ENCODE data around the gene P4HA1.

Gene P4HA1

GRCh38 chr10:73096041-73096448 lies 621 bp downstream of the P4HA1 start:
- TF ChIP-seq SIN3A (IDR thresholded peaks at IDR 0.05; ENCODE audit: borderline replicate concordance, insufficient read depth, low read length), result no peak
- TF ChIP-seq REST (IDR thresholded peaks at IDR 0.05; ENCODE audit: insufficient read depth in 1 of 2, low read depth in 2 of 2, low read length in 2 of 2), result no peak
- TF ChIP-seq TAF1 (IDR thresholded peaks at IDR 0.05; ENCODE audit: borderline replicate concordance, insufficient read depth, low read length), result no peak
- no peak for TF ChIP-seq POLR2AphosphoS5 (IDR thresholded peaks at IDR 0.05; ENCODE audit: low read depth, low read length)
- TF ChIP-seq FOXP2 (optimal IDR thresholded peaks at IDR 0.05; ENCODE audit: borderline replicate concordance, extremely low read depth, extremely low read length, insufficient read depth), result no peak

DNA sequence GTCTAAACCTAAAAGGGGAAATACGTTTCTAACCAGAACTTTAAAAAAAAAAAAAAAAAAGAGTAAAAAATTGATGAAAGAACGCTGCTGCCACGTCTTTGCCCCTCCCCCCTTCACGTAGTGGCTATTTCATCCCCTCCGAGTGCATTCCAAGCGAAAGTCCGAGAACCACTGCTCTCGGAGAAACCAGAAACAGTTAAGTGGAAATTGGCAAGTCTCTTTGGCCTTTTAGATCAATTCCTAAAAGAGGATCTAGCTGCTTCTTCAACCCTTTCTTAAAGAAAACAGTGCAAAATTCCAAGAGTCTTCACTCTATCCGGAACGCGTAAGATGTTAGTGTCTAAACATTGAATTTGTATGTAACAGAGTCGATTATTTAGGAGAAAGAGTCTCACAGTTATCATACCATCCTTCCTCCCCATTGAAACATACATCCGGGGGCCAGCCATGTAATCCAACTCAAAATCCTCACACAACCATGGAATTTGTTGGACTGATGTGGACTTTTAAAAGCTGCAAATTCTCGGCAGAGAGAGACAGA lies 1.1 kb downstream of the P4HA1 start:
- no peak; the same call in 1 of the 2 replicates for TF ChIP-seq POLR2AphosphoS5 (IDR thresholded peaks at IDR 0.05; ENCODE audit: low read depth, low read length)
- TF ChIP-seq TAF1 (IDR thresholded peaks at IDR 0.05; ENCODE audit: borderline replicate concordance, insufficient read depth, low read length), result peak; percentile 46; the same call in 1 of the 2 replicates
- no peak for TF ChIP-seq SIN3A (IDR thresholded peaks at IDR 0.05; ENCODE audit: borderline replicate concordance, insufficient read depth, low read length)
- TF ChIP-seq REST (IDR thresholded peaks at IDR 0.05; ENCODE audit: insufficient read depth in 1 of 2, low read depth in 2 of 2, low read length in 2 of 2), result no peak

DNA sequence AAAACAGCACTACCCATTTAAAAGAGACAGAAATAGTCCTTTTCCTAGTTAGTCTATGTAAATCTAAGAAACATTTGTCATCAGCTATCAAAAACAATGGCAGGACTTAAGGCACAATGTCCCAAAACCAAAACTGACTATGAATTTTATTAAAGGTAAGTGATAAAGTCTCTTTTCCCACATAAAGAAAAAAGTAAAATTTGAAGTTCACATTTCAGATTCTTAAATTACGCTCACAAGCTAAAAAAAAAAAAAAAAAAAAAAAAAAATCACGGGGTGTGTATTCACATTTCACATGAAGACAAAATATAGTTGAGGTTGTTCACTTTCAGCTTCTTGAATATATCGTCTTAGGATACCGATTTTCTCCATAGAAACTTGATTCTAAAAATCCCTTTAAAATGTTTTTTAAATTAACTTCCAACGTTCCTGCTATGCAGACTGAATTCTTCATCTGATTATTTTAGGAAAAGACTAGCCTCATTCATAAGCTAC lies 1.6 kb downstream of the P4HA1 start:
- TF ChIP-seq POLR2AphosphoS5 (IDR thresholded peaks at IDR 0.05; ENCODE audit: low read depth, low read length) (no peak), REST (IDR thresholded peaks at IDR 0.05; ENCODE audit: insufficient read depth in 1 of 2, low read depth in 2 of 2, low read length in 2 of 2) (no peak), FOXP2 (optimal IDR thresholded peaks at IDR 0.05; ENCODE audit: borderline replicate concordance, extremely low read depth, extremely low read length, insufficient read depth) (no peak), TAF1 (IDR thresholded peaks at IDR 0.05; ENCODE audit: borderline replicate concordance, insufficient read depth, low read length) (no peak), SIN3A (IDR thresholded peaks at IDR 0.05; ENCODE audit: borderline replicate concordance, insufficient read depth, low read length) (no peak)

GRCh38 chr10:73093922-73094850 lies 2.5 kb downstream of the P4HA1 start:
- TF ChIP-seq REST (IDR thresholded peaks at IDR 0.05; ENCODE audit: insufficient read depth in 1 of 2, low read depth in 2 of 2, low read length in 2 of 2) (no peak), POLR2AphosphoS5 (IDR thresholded peaks at IDR 0.05; ENCODE audit: low read depth, low read length) (no peak), TAF1 (IDR thresholded peaks at IDR 0.05; ENCODE audit: borderline replicate concordance, insufficient read depth, low read length) (no peak), FOXP2 (optimal IDR thresholded peaks at IDR 0.05; ENCODE audit: borderline replicate concordance, extremely low read depth, extremely low read length, insufficient read depth) (no peak), SIN3A (IDR thresholded peaks at IDR 0.05; ENCODE audit: borderline replicate concordance, insufficient read depth, low read length) (no peak)
